Epithelial cell of alveolus of lung (primary cell): ENCODE measurements around the gene JPH3. TPM values are rescaled to one million over a fixed set of nuclear protein-coding genes. Genes with fewer than 3 reads are reported as not detected.

ENCODE experiments used
- total RNA-seq: library from RNA; depleted of rRNA; stranded (reverse); fragments of >200 nt; gene quantifications from 2 replicates; pipeline ENCODE4 v1.2.1, GENCODE V29; 2015

The JPH3 gene
- total RNA-seq: under 0.01 and 0.08 TPM in 2 replicates

DNA sequence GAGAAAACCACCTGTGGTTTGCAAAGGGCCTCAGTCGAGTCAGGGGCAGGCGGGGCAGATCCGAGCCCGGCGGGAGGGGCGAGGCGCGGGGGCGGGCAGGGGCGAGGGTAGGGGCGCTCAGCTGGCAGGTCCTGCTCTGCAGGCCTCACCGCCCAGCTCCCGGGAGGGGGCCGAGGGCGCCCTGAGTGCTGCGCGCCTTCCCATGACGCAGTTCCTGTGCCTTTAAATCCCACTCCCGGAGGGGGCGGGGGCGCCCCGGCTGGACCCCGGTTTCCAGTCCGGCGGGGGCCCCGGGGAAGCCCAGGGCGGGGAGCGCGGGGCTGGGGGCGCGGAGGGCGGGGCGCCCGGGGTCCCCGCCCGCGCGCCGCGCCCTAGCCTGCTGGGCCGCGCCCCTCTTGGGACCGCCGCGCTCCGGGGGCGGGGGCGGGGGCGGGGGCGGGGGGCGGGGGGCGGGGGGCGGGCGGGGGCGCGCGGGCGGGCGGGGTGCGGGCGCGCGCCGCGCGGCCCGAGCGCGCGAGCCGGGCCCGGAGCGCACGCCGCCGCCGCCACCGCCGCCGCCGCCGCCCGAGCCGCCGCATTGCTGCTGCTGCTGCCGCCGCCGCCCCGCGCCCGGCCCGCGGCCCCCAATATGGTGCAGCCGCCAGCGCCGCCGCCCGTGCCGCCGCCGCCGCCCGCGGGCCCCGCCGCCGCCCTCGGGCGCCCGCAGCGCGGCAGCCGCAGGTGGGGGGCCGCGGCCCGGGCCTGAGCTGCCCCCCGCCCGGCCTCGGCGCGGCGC, at the start of gene JPH3:
JPH3 (plus strand) TSS at position 508 of the 775 bp plus-strand sequence. CDS start 639 bp downstream, outside the sequence.

Other genes with a start within 250 kb of the JPH3 start
- gene FBXO31, start 218.7 kb upstream of the JPH3 start, total RNA-seq: 18.4 and 23.0 TPM in 2 replicates
- gene MAP1LC3B, start 210.2 kb upstream of the JPH3 start, total RNA-seq: 46.2 and 81.1 TPM in 2 replicates
- gene ZCCHC14, start 109.5 kb upstream of the JPH3 start, total RNA-seq: 5.6 and 11.5 TPM in 2 replicates
- gene KLHDC4, start 163.5 kb downstream of the JPH3 start, total RNA-seq: 10.0 and 12.0 TPM in 2 replicates